GM21360 (cell line): ENCODE results near the gene PDGFC.
"Not testable (repeated sequence)": the region's sequence is repeated elsewhere in the genome, so short reads cannot be mapped to it uniquely, and the experiment has no call there.

Experiments used
- ATAC-seq: cut with Tn5 transposase; IDR thresholded peaks from one replicate; pipeline ENCODE4 v1.9.1; 2021; ENCODE audit warnings: mild to moderate bottlenecking, moderate library complexity; ENCODE audit not compliant: unreplicated experiment

Gene PDGFC

DNA sequence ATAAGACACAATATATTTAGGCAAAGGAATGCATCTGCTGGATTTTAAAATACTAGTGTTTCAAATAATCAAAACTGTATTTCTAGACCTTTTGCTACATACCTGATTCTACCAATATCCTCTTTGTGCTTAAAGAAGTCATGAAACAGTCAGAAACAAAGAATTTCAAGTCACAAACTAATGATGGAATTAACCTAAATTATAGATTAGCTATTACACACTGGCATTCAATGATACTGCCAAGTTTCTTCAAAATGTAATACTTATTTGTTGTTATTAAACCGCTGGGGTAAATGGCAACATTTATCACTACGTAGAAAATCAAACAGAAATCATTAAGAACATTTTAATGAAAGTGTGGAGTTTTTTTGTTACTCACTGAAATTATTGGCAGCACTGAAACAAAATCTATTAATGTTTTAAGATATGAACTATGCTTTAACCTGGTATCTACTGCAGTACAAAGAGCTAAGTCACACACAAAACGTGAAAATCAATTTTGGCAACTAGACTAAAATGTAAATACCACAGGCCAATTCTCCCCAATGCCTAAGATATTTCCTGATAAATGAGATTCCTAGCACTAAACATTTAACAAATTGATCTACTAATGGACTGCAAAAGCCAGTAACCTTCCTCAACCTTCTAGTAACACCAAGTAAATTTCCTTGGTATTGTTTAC is 19.4 kb downstream of the PDGFC start:
- ATAC-seq = no peak

GRCh38 chr4:156950948-156951347 is 20.7 kb downstream of the PDGFC start:
- ATAC-seq = no peak

GRCh38 chr4:156950090-156950489 is 21.5 kb downstream of the PDGFC start:
- ATAC-seq = no peak

DNA sequence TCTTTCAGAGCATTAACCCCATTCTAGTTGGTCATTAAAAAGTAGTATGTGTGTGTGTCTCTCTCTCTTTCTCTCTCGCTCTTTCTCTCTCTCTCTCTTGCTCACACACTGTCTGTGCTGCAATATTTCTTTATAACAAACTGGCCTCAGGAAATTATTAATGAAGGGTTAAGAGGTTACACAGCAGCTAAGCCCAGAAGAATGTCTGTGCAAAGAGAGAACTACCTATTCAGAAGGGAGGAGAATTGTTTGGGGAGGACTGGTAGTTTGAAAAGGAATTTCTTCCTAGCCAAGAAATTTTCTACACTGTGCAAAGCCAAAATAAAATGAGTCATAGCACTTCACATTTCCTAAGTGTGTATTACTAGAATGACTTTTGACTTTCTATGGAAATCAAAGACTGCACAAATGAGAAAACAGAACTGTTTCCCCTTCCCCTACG is 22.2 kb downstream of the PDGFC start:
- ATAC-seq = no peak

- ATAC-seq = no peak
Measured at GRCh38 chr4:156948738-156949137, 22.9 kb downstream of the PDGFC start.

GRCh38 chr4:156948133-156948532 is 23.5 kb downstream of the PDGFC start:
- ATAC-seq = no peak

DNA sequence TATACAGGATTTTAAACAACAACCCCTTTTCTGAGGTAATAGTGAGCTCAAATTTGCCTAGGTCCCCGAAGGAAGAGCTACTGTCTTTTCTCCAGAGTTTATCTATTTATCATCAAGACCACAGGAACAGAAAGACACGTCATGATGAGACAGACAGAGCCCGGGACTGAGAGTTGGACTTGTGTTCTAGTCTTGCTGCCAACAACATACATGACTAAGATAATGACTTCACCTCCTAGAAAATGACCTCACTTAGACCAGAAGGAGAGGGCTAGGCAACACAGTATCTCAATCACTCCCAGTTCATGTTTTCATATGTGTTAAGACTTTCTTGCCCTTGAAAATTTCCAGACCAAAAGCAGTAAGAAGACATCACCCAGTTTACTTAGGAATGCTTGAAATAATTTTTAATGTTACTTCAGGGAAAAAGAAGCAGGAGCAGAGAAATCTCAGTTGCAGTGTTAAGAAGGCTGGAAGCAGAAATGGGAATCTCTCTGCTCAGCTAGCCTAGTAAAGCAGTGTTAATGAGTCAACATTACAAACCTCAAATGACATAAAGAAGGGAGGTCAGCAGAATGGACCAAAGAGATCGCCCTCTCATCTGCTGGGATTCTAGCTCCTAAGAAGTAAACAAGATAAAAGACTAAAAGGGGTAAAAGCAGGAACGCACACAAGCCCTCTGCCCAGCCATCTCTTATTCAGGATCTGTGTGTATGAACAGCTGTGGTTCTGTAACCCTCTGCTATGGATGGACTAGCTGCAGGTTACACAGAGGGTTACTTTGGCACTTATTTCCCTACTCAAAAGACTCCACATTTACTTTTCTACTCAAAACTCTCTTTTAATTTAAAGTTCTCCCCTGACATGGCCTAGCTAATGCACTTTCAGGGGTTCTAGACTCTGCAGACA is 24.8 kb downstream of the PDGFC start:
- no peak for ATAC-seq

DNA sequence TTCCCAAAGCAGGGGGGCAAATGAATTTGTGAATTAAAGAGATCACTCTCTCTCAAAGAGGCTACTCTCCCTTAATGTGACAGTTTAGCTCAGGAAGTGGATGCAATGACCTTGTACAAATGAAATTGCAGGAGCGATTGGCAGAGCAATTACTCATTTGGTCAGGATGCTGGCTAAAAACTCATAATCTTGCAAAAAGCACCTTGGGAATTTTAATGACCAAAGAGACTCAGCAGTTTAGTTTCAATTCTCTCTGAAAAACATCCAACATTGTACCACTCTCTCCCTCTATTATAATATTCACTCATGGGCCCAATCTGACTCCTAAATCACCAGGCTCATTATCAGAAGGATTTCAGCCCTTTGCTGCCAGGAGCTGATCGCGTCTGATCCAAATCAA is 26.1 kb downstream of the PDGFC start:
- no peak for ATAC-seq

DNA sequence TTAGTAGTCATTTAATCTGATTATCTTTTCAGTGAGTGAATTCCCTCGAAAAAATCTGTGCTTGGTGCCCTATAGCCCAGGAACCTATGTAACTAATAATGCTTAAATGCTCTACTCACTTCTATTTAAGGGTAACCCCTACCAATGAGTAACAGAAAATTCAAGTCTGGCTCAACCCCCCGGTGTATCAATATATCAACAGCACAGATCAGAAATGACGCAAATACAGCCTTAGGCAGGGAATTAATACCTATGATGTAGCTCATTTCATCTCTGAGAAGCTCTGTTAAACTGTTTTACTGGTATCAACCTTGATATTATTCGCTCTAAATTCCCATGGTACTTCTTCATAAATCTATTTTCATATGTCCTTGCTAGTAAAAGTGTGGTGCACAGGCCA is 28.6 kb downstream of the PDGFC start:
- no peak for ATAC-seq

- no peak for ATAC-seq
Measured at GRCh38 chr4:156941940-156942548, 29.6 kb downstream of the PDGFC start.

- no peak for ATAC-seq
Measured at GRCh38 chr4:156939801-156940200, 31.8 kb downstream of the PDGFC start.

DNA sequence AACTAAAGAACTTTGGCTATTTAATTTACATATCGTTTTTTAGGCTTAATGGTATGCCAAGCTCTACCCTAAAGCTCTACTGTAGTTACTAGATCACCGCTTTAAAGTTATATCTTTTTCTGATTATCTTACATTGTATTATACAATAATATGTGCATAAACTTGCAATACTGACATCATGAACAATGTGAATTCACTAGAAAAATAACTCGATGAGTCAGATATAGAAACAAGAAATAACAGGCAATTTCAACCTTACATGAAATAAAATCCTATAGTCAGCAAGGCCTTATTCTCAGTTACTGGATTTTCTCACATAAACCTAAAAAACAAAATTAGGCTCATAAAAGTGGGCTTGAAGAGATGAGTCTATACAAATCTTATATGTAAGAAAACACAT is 32.5 kb downstream of the PDGFC start:
- ATAC-seq = no peak

- ATAC-seq = no peak
Measured at GRCh38 chr4:156934259-156934635, 37.4 kb downstream of the PDGFC start.

- ATAC-seq = no peak
Measured at GRCh38 chr4:156933633-156934258, 37.9 kb downstream of the PDGFC start.

DNA sequence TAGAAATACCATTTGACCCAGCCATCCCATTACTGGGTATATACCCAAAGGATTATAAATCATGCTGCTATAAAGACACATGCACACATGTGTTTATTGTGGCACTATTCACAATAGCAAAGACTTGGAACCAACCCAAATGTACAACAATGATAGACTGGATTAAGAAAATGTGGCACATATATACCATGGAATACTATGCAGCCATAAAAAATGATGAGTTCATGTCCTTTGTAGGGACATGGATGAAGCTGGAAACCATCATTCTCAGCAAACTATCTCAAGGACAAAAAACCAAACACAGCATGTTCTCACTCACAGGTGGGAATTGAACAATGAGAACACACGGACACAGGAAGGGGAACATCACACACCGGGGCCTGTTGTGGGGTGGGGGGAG is 39.2 kb downstream of the PDGFC start:
- not testable (repeated sequence) for ATAC-seq

DNA sequence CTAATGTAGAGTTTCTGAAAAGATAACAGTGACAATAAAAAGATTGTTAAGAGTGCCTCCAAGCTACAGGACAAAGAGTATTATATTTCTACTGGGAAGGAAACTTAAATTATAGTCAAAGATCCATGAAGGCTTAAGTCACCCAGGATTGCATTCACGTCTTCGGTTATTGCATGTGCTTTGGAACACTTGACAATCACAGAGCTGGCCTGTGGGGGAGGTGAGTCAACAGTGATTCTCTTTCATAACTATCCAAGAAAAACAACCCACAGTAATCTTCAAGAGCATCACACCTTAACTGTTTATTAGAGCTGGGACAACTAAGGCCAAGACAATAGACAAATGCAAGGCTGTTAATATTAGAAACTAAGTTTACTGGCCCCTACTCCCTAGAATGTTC is 40.3 kb downstream of the PDGFC start:
- ATAC-seq = no peak

DNA sequence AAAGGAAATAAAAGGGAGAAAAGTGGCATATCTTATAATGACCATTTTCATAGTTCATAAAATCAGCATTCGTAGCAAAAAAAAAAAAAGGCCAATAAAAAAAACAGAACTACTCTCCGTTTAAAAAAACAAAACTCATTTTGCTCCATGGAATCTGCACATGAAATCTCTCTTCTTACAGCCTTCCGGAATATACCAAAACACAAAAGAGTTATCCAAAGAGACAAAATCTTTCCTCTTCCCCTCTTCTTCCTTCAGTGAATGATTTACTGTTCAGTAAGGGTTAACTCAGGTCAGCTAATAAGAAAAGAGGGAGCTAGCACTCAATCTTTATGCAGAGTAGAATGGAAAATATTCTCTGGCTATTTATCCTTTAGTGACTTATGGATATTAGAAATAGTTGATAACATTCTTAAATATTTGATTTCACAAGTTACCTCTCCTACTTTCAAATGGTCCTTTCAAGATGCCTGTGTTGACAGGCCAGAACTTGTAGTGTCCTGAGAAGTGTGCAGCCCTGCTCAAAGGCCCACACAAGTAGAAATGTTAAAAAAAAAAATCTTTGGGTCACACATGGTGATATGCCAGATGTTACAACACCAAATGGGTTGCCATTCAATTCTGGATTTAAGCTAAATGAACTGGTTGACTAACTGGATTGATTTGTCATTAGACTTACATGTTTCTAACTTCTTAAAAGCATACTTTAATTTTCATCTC is 42.1 kb downstream of the PDGFC start:
- ATAC-seq = no peak

DNA sequence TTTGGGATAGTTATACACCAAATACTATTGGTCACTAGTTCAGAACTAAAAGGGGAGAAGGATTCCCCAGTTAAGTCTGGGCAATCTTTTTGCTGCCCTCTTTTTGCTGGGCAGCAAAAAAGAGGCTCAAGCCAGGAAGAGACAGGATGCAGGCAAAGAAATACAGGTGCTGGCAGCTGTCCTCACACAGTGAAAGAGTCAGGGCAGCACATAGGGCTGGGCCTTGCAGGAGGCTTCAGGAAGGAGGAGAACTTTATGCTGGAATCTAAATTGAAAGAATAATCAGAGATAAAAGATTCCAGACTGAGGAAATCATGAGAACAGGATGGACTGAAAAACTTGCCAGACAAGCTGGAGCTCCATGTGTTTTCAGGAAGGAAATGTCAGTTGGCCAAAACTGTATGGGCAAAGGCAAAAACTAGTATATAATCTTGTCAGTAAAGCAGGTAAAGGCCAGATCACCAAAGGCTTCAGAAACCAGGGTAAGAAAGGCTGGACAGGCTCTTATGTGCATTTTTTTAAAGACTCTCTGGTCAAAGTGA is 46.8 kb downstream of the PDGFC start:
- ATAC-seq = no peak

DNA sequence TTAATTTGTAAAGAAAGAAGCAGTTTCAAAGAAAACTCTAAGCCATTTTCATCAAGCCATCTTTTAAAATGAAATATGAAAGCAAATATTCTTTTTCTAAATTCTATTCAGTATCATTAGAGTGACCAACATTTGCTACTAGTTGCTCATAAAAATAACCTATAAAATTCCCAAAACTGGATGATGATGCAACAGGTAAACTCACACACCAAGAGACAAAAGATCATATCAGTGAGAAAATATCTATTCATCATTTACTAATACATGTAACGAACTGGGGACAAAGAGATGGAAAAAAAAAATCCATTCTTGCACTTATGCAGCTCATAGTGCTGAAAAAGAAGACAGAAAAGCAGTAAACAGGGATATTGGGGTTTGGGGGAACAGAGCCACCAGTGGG is 48.1 kb downstream of the PDGFC start:
- ATAC-seq = no peak

- ATAC-seq = no peak
Measured at GRCh38 chr4:156915221-156915620, 56.4 kb downstream of the PDGFC start.
